GM19025 (cell line): Measurements from ENCODE around the gene PRAME.
"Not testable (repeated sequence)": the region's sequence is repeated elsewhere in the genome, so short reads cannot be mapped to it uniquely, and the experiment has no call there.

Source experiments
- ATAC-seq: cut with Tn5 transposase; IDR thresholded peaks from one replicate; pipeline ENCODE4 v1.9.1; 2021; ENCODE audit warnings: mild to moderate bottlenecking, low read depth, moderate library complexity; ENCODE audit not compliant: unreplicated experiment

Gene PRAME

DNA sequence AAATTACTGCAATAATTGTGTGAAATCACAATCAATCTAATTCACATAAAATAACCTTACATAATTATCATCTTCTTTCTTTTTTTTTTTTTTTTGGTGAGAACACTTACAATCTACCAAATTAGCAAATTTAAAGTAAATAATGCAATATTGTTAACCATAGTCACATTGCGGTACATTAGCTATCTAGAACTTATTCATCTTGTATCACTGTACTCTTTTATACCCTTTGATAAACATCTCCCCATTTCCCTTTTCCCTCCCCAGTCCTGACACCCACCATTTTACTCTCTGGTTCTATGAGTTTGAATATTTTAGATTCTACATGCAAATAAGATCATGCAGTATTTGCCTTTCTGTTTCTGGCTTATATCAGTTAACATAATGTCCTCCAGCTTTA, 24.0 kb upstream of the PRAME start:
- ATAC-seq: no peak

DNA sequence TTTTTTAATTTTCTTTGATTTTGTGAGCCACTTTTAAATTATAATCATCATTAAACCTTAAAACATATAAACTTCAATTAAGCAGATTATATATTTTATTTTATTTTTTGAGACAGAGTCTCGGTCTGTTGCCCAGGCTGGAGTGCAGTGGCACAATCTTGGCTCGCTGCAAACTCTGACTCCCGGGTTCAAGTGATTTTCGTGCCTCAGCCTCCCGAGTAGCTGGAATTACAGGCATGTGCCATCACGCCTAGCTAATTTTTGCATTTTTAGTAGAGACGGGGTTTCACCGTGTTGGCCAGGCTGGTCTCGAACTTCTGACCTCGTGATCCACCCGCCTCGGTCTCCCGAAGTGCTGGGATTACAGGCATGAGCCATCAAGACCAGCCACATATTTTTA, 22.5 kb upstream of the PRAME start:
- not testable (repeated sequence) for ATAC-seq

DNA sequence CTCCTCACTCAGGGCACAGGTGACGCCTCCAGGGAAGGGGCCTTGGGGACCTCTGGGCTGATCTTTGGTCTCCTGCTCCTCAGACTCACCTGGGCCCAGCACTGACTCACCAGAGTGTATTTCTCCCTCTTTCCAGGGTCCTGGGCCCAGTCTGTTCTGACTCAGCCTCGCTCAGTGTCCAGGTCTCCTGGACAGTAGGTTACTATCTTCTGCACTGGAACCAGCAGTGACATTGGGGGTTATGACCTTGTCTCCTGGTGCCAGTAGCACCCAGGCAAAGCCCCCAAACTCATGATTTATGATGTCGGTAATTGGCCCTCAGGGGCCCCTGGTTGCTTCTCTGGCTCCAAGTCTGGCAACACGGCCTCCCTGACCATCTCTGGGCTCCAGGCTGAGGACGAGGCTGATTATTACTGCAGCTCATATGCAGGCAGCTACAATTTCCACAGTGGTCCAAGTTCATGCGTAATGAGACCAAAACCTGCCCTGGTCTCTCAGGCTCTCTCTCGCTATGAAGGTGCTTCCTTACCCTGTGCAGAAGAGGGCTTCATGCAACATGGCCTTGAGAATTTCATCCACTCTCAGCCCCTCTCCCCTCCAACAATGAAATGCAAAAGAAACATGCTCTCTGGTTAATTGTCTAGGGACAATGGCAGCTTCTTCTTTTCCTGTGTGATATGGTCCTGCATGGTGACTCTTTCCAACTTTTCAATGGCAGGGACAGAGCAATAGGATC, 21.0 kb upstream of the PRAME start:
- ATAC-seq: no peak

DNA sequence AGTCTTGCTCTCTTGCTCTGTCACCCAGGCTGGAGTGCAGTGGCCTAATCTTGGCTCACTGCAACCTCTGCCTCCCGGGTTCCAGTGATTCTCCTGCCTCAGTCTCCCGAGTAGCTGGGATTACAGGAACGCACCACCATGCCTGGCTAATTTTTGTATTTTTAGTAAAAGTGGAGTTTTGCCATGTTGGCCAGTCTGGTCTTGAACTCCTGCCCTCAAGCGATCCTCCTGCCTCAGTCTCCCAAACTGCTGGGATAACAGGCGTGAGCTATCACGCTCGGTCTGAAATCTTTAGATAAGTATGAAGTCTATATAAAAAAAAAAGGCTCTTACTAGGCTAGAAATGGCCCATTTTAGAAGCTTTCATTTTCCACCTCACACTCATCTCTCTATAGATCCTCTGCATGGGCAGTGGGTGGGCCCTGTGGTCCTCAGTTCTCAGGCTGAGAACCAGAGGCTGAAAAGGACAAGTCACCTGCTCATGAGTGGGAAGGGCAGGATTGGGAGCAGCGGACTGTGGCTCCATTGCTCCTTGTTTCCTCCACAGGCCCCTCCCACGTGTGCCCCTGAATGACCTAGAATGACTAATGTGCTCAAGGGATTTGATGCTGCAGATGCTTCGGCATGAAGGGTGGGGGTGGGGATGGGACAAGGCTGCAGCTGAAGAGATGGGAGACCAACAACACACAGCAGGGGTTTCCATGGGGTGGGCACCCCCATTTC, 19.8 kb upstream of the PRAME start:
- no peak for ATAC-seq

DNA sequence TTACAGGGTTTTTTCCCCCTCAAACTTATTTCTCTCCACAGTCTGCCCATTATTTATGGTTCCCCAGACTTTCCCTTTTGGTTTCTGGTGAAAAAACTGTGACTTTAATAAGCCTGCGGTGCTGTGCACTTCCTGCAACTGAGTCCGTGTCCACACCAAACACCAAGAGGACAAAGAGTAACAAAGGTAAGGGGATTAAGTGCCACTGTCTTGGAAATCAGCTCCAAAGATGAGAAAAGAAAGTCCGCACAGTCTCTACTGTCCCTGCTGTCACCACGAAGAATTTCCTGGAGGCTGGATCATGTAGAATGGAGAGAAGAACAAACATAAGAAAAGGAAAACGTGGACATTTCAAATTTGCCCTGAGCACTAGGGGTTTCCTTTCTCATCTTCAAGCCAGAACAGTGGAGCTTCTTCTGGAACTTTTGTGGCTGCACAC, 17.9 kb upstream of the PRAME start:
- no peak for ATAC-seq

DNA sequence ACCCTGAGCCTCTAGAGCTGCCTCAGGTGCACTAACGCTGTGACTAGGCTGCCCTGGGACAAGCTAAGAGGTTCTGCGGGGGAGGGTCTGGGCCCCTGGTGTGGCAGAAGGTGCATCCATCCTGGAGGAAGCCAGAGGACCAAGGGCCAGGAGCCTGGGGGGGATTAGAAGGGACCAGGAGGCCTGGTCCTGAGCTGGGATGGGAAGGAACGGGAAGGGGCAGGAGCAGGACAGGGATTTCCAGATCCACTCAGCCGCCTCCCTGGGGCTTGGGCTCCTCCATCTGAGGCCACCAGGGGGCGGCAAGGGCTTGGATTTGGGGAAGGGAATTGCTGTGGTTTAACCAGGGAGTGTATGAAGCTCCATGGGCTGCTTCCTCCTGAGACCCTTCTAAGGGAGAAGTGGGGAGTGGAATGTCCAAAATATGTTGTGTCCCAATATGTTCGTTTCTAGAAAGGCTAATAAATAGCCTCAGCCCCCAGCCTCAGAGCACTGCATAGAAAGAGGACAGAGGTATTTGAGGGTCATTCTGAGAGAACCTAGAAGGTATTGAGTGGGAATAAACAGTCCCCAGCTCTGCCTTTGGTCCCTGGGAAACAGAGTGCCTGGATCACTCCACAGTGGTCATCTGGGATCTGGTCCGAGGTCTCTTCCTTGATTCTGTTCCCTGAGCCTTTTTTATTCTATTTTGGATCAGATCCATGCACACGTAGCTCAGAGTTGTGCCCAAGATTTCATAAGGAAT, 17.4 kb upstream of the PRAME start:
- no peak for ATAC-seq

DNA sequence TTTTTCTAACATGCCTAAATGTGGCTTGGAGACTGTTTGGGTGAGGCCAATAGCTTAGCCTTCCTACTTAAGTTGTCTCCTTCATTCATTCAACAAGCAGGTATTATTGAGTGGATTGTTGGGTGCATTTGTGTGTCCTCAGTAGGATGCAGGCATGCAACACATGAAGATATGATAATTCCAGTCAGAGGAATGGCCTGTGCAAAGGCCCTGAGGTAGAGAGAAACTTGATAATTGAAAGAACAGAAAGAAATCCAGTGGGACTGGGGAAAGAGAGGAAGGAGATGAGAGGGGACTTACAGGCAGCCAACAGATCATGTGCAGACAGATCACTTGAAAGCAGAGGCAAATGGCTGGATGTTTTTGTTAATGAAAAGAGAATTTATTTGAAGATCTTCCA, 15.3 kb upstream of the PRAME start:
- ATAC-seq: no peak

DNA sequence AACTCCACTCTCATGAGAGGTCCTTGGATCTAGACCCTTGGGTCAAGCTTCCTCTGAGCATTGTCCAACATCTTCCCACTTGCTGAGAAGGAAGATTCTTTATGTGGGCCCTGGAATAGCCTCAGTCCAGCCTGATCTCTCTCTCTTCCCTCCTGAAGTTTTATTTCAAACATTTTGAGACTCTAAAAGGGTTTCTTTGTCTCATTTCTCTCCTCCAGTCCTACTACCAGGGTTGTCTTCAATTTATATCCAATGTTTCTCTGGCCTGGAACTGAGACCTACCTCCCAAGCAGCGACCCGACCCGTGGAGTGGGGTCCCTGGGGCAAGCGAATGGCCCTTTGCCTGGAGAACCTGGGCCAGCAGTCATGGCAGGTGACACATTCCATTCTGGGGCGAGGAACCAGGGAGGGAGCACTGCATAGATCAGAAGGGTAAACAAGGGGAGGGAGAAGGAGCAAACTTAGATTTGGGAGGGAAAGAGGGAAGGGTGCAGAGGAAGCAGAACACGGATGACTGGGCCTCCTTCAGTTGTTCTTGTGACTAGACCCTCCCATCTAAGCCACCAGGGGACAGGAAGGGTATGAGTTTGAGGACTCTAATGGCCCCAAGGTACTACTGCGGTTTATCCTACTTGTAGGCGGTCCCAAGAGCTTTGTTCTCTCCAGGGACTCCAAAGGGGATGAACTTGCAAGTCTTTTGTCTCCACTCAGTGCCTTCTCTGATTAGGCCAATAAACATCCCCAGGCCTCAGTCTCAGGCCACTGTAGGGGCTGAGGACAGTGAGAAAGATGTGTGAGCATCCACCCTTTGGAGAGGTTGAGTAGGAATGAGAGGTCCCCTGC, 14.2 kb upstream of the PRAME start:
- no peak for ATAC-seq

DNA sequence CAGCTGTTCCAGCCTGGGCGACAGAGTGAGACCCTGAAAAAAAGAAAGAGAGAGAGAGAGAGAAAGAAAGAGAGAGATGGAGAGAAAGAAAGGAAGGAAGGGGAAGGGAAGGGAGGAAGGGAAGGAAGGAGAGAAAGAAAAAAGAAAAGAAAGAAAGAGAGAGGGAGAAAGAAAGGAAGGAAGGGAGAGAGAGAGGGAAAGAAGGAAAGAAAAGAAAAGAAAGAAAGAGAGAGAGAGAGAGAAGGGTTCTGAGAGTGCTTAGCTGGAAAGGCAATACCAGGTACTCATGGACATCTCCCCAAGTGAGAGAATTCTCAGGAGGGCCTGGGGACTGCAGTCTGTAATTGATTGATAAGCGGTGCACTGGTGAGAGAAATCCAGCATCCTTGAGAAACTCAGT, 12.8 kb upstream of the PRAME start:
- ATAC-seq: no peak

DNA sequence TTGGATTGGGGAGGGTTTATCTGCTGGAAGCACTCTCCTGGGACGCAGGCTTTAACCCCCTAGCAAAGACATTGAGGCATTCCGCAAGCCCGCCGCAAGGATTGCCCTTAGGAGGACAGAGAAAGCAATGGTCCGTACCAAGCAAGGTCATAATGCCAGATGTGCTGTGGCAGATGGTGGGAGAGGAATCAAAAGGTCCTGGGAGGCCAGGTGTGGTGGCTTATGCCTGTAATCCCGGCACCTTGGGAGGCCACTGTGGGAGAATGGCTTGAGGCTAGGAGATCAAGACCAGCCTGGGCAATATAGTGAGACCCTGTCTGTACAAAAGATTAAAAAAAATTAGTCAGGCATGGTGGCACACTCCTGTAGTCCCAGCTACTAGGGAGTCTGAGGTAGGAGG, 12.4 kb upstream of the PRAME start:
- no peak for ATAC-seq

DNA sequence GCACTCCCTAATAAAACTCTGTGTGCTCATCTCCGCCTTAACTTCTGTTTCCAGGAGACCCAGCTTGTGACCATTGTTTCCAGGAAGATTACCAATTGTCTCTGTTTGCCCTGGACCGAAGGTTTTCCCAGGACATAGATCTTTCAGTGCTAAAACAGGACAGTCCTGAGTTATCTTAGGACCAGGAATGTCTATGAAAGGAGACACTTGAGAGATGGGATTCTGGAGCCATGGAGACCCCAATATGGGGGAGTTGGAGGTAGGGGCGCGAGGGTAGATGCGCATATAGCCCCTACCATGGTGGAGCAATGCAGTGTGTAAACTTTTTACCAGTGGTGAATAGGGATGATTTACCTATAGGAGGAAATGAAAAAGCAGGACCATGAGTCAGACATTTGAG, 10.2 kb upstream of the PRAME start:
- no peak for ATAC-seq

DNA sequence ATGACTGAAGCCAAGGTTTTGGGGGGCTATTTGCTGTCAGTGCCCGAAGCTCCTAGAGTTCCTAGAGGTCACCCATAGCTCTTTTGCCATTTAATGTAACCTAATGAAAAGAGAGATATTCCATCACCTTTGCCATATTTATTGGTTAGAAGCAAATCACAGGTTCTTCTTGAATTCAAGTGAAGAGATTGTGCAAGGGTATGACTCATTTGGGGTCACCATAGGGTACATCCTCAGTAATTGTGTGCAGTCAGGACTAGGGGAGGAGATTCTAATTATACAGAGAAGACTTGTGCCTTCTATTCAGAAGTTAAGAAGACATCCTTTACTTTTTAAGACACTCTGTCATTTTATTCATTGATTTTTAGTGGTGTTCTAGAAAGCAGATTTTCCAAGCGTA, 6.9 kb upstream of the PRAME start:
- no peak for ATAC-seq

DNA sequence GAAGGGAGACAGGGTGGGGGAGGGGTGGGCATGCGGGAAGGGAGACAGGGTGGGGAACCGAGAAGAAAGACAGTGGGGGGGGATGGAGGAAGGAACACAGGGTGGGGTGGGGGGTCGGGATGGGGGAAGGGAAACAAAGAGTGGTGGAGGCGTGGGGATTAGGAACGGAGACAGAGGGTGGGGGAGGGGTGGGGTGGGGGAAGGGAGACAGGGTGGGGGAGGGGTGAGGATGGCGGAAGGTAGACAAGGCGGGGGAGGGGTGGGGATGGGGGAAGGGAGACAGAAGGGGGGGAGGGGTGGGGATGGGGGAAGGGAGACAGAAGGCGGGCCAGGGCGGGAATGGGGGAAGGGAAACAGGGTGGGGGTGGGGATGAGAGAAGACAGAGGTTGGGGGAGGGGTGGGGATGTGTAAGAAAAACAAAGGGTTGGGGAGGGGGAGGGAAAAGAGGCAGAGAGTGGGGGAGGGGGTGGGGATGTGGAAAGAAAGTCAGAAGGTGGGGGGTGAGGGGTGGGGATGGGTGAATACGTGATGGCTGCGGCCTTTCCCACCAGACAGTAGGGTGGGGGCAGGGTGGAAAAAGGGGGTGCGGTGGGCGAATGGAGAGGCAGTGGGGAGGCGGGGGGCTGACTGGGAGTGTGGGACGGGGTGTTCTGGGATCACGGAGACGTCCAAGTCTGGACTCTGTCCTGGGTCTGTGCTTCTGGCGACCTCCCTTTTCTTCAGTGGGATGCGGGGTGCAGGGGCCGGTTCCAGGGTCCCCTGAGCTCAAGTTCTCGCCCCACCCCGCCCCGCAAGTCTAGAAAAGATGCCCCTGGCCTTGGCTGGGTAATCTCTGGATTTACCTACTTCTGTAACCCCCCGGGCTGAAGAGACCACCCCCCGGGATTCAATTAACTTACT, 744 bp downstream of the PRAME start:
- no peak for ATAC-seq

DNA sequence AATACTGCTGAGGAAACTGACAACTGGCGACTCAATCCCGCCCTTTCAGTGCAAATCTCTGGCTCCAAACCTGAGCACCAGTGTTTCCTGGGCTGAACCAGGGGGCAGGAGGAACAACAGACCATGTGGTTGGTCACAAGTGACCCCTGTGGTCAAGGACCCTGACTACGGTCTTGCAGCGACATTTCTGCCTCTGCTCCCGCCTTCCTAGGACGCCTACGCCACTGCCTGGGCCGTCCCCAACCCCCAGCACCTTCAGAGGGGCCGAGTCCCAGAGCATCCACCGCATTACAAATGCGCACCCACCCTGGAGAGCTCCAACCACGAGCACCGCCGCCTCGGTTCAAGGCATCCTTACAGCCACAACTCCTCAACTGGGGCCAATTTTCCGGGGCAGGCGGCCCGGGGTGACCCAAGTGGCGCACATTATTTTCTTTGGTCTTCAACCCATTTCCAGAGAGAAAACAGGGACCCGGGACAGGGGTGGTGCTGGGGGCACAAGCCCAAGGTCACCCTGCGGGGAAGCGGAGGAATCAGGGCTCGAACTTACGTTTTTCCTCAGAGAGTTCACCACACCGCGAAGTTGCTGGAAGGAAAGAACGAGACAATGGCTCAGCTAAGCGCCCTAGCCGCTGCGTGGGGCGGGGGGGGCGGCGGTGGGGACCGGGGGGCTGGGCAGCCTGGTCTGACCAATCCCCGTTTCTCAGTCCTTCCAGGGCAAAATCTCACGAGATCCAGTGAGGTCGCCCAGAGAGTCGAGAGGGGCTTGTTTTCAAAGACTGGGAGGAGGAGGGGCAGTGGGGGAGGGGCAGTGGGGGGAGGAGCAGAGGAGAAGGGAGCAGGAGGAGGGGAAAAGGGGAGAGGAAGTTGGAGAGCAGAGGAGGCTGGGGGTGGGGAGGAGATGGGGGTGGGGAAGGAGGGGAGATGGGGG, 1.8 kb downstream of the PRAME start:
- ATAC-seq: no peak

DNA sequence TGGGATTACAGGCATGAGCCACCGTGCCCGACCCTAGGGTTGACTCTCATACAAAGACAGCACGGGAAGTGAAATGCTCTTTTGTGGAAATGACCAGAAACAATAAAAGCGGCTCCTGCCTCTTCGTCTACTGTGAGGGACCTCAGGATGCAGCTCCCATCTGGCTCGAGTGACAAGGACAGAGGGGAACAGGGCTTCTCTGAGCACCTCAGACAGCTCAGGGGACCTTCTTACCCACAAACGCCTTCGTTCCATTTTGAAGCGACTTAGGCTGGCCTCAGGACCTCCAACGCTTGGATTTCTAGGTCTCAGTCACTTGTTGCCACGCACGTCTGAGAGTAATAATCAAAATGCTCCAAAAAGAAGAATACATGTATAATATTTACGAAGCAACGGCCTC, 2.5 kb downstream of the PRAME start:
- ATAC-seq: no peak

DNA sequence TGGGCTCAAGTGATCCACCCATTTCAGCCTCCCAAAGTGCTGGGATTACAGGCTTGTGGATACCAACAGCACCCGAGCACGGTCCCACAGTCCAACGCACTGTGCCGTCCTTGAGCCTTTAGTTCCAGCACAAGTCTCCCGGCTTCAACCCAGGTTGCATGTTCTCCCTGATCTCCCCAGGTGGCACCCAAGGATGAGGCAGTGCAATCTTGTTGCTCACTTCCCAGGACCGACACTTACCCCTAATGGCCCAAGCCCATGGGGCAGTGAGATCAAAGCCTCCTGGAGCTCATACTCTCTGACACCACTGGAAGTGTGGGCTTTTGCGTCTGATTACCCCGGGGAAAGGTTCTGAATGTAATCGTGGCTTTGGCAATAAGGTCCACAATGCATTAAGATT, 3.5 kb downstream of the PRAME start:
- no peak for ATAC-seq

DNA sequence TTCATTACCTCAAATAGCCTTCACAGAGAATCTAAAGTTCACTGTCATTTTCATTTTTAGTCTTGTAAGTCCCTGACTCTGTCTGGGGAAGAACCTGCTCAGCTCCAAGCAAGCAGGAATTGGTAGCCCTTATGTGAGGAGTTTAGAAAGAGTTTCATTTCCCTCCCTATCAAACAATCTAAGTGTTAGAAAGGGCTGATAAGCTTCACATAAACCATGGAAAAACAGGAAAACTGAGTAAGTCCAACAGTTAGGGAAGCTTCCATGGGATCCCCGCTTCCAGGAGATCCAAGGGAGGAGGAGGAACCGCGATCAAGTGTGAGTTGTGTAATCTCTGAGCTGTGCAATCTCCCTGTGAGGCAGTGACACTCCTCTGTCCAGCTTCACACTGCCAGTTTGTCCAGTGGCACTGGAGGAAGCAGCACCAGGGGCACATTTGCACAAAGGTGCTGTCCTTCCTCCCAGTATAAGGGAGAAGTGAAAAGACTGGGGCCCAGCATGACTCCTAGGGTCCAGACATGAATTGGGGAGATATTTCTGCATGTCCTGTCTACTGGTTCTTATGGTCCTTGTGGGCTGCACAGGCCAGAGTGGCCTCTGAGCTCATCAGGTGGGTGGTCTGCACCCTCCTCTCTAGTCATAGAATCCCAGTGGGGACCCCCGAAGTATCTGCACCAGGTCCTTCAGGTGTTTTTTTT, 4.3 kb downstream of the PRAME start:
- ATAC-seq: no peak
